ENCODE data around the gene CHMP3. TPM values are rescaled to one million over a fixed set of nuclear protein-coding genes. Genes with fewer than 3 reads are reported as not detected.

Gene CHMP3
- total and polyA plus RNA-seq, 2 of the 8 experiments (the other 6 are each of a cell fraction or from before 2014, with no cell fraction given), result 11.7 to 21.9 TPM

DNA sequence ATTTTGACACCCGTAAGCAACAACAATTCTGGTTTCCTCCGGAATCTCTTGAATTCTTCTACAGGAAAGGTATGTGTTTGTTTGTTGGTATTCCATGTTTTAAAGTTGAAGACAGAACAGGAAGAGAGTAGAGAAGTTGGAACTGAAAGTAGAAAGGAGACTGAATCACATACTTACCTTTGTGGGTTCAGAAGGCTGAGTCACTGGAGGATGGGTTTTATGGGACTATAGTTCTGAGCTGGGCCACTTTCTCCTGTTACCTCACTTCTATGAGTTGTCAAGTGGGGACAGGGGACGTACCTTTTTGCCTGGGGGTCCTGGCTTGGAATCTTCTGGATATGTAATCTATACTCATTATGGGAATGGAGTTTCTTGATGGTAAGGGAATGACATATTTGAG is 81.2 kb downstream of the CHMP3 start:
- CTCF ChIA-PET (ENCODE audit: partially characterized antibody), result no interaction called here
- no peaks in the 10 kb centered on the region for H3K79me2 ChIP-seq (ENCODE audit: control insufficient read depth in 1 of 2, insufficient read depth in 2 of 2, low read length in 2 of 2)
- H3K18ac ChIP-seq (ENCODE audit: extremely low read depth, low read length), result no peak overlapping the region
- no peak overlapping the region for H3K4me3 ChIP-seq (ENCODE audit: extremely low read depth in 1 of 4, insufficient read depth in 2 of 4, low read depth in 3 of 4, low read length in 4 of 4)
- no peaks in the 10 kb centered on the region for H3K4me1 ChIP-seq (replicated peaks in 1 of 4; ENCODE audit: control insufficient read depth in 3 of 4, insufficient read depth in 4 of 4, low read length in 3 of 4)
- H2AFZ ChIP-seq (ENCODE audit: low read length), result no peak overlapping the region
- no peak overlapping the region for H3K4ac ChIP-seq (replicated peaks; ENCODE audit: insufficient read length, low read depth, low read length)
- H4K8ac ChIP-seq (ENCODE audit: extremely low read depth, insufficient read depth, low read length), result no peak overlapping the region
- no peak overlapping the region for H3K9ac ChIP-seq (replicated peaks in 1 of 4; ENCODE audit: extremely low read depth in 1 of 4, low read depth in 3 of 4, low read length in 3 of 4)
- H2BK120ac ChIP-seq (replicated peaks; ENCODE audit: low read depth, low read length), result no peak overlapping the region
- no peaks in the 10 kb centered on the region for H3K23me2 ChIP-seq (ENCODE audit: low read depth, low read length)
- WGBS, 2 experiments (ENCODE audit: extremely low coverage in 1 of 2, insufficient coverage in 1 of 2, insufficient read length in 1 of 2, insufficient replicate concordance in 2 of 2, low coverage in 1 of 2, low lambda C conversion rate in 2 of 2, missing lambda C conversion rate in 1 of 2), result 94% methylated on average over 3 of the region's 3 CpGs; no CpG with 5 or more reads in 1 of the 2 experiments
- H2BK15ac ChIP-seq (ENCODE audit: low read length), result no peak overlapping the region
- no peak overlapping the region for H3K56ac ChIP-seq (replicated peaks; ENCODE audit: insufficient read length, low read depth, low read length)
- POLR2A ChIA-PET (ENCODE audit: partially characterized antibody), result no interaction called here
- no peaks in the 10 kb centered on the region for H3K79me1 ChIP-seq (ENCODE audit: low read depth, low read length)
- FAIRE-seq (no peak), DNase-seq (ENCODE audit: low read depth in 1 of 2, low spot score in 2 of 2) (no peak)
- H2BK5ac ChIP-seq (ENCODE audit: low read depth, low read length), result no peak overlapping the region
- no peak overlapping the region for H2AK5ac ChIP-seq (ENCODE audit: low read depth, low read length)
- H2BK12ac ChIP-seq (ENCODE audit: low read depth, low read length), result no peak overlapping the region
- H3K36me3 ChIP-seq (ENCODE audit: control insufficient read depth in 2 of 4, insufficient read depth in 4 of 4, low read length in 3 of 4), result peaks cover 16 to 87% (median 55%) of the 10 kb centered on the region in 4 experiments
- no peaks in the 10 kb centered on the region for H3K27me3 ChIP-seq (replicated peaks in 1 of 4; ENCODE audit: control insufficient read depth in 3 of 4, extremely low read depth in 1 of 4, insufficient read depth in 3 of 4, low read length in 3 of 4)
- no peak overlapping the region for H3K4me2 ChIP-seq (ENCODE audit: insufficient read depth in 1 of 2, low read depth in 2 of 2, low read length in 2 of 2)
- peaks cover 0 to 3% of the 10 kb centered on the region in 2 experiments for H4K20me1 ChIP-seq (replicated peaks in 1 of 2; ENCODE audit: control insufficient read depth in 1 of 2, insufficient read depth in 2 of 2, low read length in 2 of 2)
- H4K5ac ChIP-seq (ENCODE audit: insufficient read length, low read depth, low read length), result no peak overlapping the region
- H3K9me3 ChIP-seq (ENCODE audit: insufficient read depth in 2 of 2, low read depth in 1 of 2, low read length in 1 of 2), result no peaks in the 10 kb centered on the region
- no peak overlapping the region for H3K14ac ChIP-seq (ENCODE audit: insufficient read length)
- TF ChIP-seq KDM1A (IDR thresholded peaks at IDR 0.05; ENCODE audit: borderline replicate concordance, low read length) (no peak), SAP30 (IDR thresholded peaks at IDR 0.05; ENCODE audit: insufficient read depth, insufficient replicate concordance, low read length) (no peak), KDM5A (IDR thresholded peaks at IDR 0.05; ENCODE audit: low read length) (no peak), RXRA (IDR thresholded peaks at IDR 0.05; ENCODE audit: insufficient read depth, low read depth, low read length) (no peak), TEAD4 (IDR thresholded peaks at IDR 0.05; ENCODE audit: low read depth, low read length) (no peak), E2F6 (IDR thresholded peaks at IDR 0.05) (no peak), SP2 (IDR thresholded peaks at IDR 0.05; ENCODE audit: low read length) (no peak), MAX (IDR thresholded peaks at IDR 0.05) (no peak), EGR1 (IDR thresholded peaks at IDR 0.05; ENCODE audit: borderline replicate concordance, low read depth, low read length) (no peak), ASH2L (IDR thresholded peaks at IDR 0.05; ENCODE audit: low read length) (no peak)
- H4K91ac ChIP-seq (replicated peaks; ENCODE audit: insufficient read length, low read length), result no peak overlapping the region
- H2BK20ac ChIP-seq (ENCODE audit: low read length), result no peak overlapping the region
- H3K27ac ChIP-seq (ENCODE audit: low read depth, low read length), result no peak overlapping the region
- no peak overlapping the region for H3K23ac ChIP-seq (ENCODE audit: insufficient read length)

All from H1 (cell line).